Measurements from ENCODE around the gene RAC2.

GRCh38 chr22:37239336-37240239 lies 4.5 kb downstream of the RAC2 start:
- no peak for TF ChIP-seq CTCF (IDR thresholded peaks at IDR 0.05)
- TF ChIP-seq POLR2A (IDR thresholded peaks at IDR 0.05) = no peak
